A673 (cell line): ENCODE data around the gene CCDC18. TPM values are rescaled to one million over a fixed set of nuclear protein-coding genes. Genes with fewer than 3 reads are reported as not detected.

Experiments
- BruUV-seq: library from RNA; stranded (reverse); fragments of 400-500 nt; replicated peaks from 2 replicates; lab custom pipeline; 2021; lab: Mats Ljungman, UMichigan
- CTCF ChIA-PET: fragments of 300-600 bp; sonication (Branson Sonifier 250); formaldehyde crosslinking; loops from one replicate; lab custom pipeline; 2022; ENCODE audit warnings: antibody characterized with exemption; lab: Charles Lee
- POLR2A ChIA-PET: fragments of 300-600 bp; sonication (Branson Sonifier 250); formaldehyde crosslinking; loops from one replicate; lab custom pipeline; 2022; ENCODE audit warnings: antibody characterized with exemption; ENCODE audit not compliant: low non-redundant PET; lab: Charles Lee
- DNase-seq: peaks from one replicate; pipeline ENCODE4 v3.0.0-alpha.2; 2015; ENCODE audit warnings: low spot score
- H3K27ac ChIP-seq: fragments of 200-600 bp; sonication (generic); 2 replicates; pipeline ENCODE4 v1.5.1; 2016; ENCODE audit warnings: mixed run types, low read depth, mild to moderate bottlenecking, mixed read lengths, antibody characterized with exemption, low read length; ENCODE audit not compliant: poor library complexity, severe bottlenecking
- H3K27me3 ChIP-seq: fragments of 200-600 bp; sonication (generic); replicated peaks from 2 replicates; pipeline ENCODE4 v1.6.1; 2017; ENCODE audit warnings: mixed run types, low read depth, mild to moderate bottlenecking, mixed read lengths, antibody characterized with exemption, low read length; ENCODE audit not compliant: insufficient read depth, poor library complexity
- H3K36me3 ChIP-seq: fragments of 200-600 bp; sonication (generic); 2 replicates; pipeline ENCODE4 v1.6.1; 2016; ENCODE audit warnings: mixed run types, mild to moderate bottlenecking, mixed read lengths, antibody characterized with exemption, low read length; ENCODE audit not compliant: insufficient read depth, poor library complexity, severe bottlenecking
- H3K4me1 ChIP-seq: fragments of 200-600 bp; sonication (generic); 2 replicates; pipeline ENCODE4 v1.6.1; 2017; ENCODE audit warnings: mixed run types, mild to moderate bottlenecking, mixed read lengths, antibody characterized with exemption, low read length; ENCODE audit not compliant: insufficient read depth, poor library complexity, severe bottlenecking
- H3K4me3 ChIP-seq: fragments of 200-600 bp; sonication (generic); 2 replicates; pipeline ENCODE4 v1.5.1; 2016; ENCODE audit warnings: low read depth, mixed run types, mild to moderate bottlenecking, mixed read lengths, low read length; ENCODE audit not compliant: poor library complexity, severe bottlenecking
- H3K9me3 ChIP-seq: fragments of 200-600 bp; sonication (generic); 2 replicates; pipeline ENCODE4 v1.6.1; 2016; ENCODE audit warnings: mixed run types, low read depth, mild to moderate bottlenecking, mixed read lengths, antibody characterized with exemption, low read length; ENCODE audit not compliant: poor library complexity, severe bottlenecking
- CTCF ChIP-seq: fragments of 300-800, 200-600 bp; sonication (generic); conservative IDR thresholded peaks from 2 replicates; pipeline ENCODE4 v1.5.1; 2017; ENCODE audit warnings: low read depth, mild to moderate bottlenecking, antibody characterized with exemption, low read length, moderate library complexity, mixed read lengths
- EZH2 ChIP-seq: fragments of 200-600 bp; sonication (generic); IDR thresholded peaks from 2 replicates; pipeline ENCODE4 v1.6.1; 2017; ENCODE audit warnings: borderline replicate concordance, low read depth, mild to moderate bottlenecking, mixed read lengths, antibody characterized with exemption, low read length; ENCODE audit not compliant: poor library complexity, severe bottlenecking
- intact Hi-C: fragments of 100-400 bp; cut with micrococcal nuclease; formaldehyde crosslinking; loops from one replicate; pipeline ENCODE4 v1.10.0; 2022; ENCODE audit not compliant: unreplicated experiment
- total RNA-seq: library from RNA; stranded (reverse); gene quantifications from 2 replicates; pipeline ENCODE4 v1.2.3, GENCODE V29; 2021

Gene CCDC18
- total RNA-seq, 1 experiment from 2014 or later: 22.1 TPM

- H3K4me1 ChIP-seq: no peaks in the 10 kb centered on the region
- BruUV-seq: no TSS peak
- no peaks in the 10 kb centered on the region for H3K27me3 ChIP-seq
- DNase-seq: no peak
- intact Hi-C loops: no loop called here
- ChIA-PET CTCF (no interaction called here), POLR2A (no interaction called here)
- no peak overlapping the region for H3K4me3 ChIP-seq
- H3K27ac ChIP-seq: no peak overlapping the region
- H3K36me3 ChIP-seq: peaks cover 61% of the 10 kb centered on the region
- TF ChIP-seq EZH2 (no peak), CTCF (no peak)
- no peaks in the 10 kb centered on the region for H3K9me3 ChIP-seq
Measured at GRCh38 chr1:93136445-93136844, 44.1 kb upstream of the CCDC18 start.

GRCh38 chr1:93137604-93138292, 42.8 kb upstream of the CCDC18 start:
- intact Hi-C loops: no loop called here

GRCh38 chr1:93140106-93140505, 40.4 kb upstream of the CCDC18 start:
- ChIA-PET POLR2A (no interaction called here), CTCF (no interaction called here)
- no peaks in the 10 kb centered on the region for H3K9me3 ChIP-seq
- no peaks in the 10 kb centered on the region for H3K27me3 ChIP-seq
- no peak for DNase-seq
- BruUV-seq: no TSS peak
- TF ChIP-seq CTCF (no peak), EZH2 (no peak)
- peaks cover 45% of the 10 kb centered on the region for H3K36me3 ChIP-seq
- no peak overlapping the region for H3K4me3 ChIP-seq
- H3K27ac ChIP-seq: no peak overlapping the region
- H3K4me1 ChIP-seq: no peaks in the 10 kb centered on the region
- intact Hi-C loops: no loop called here

More at GRCh38 chr1:93137604-93138292, 42.8 kb upstream of the CCDC18 start:
- DNase-seq: no peak
- Histone ChIP-seq H3K36me3 (peaks cover 66% of the 10 kb centered on the region), H3K27ac (no peak overlapping the region), H3K4me1 (no peaks in the 10 kb centered on the region), H3K27me3 (no peaks in the 10 kb centered on the region), H3K4me3 (no peak overlapping the region), H3K9me3 (no peaks in the 10 kb centered on the region)
- CTCF ChIA-PET: no interaction called here
- POLR2A ChIA-PET: no interaction called here
- BruUV-seq: no TSS peak
- no peak for TF ChIP-seq CTCF
